ENCODE data around the gene KMT2C.

KMT2C gene

GRCh38 chr7:152115021-152115718, 320.6 kb downstream of the KMT2C start:
- no peak for DNase-seq (ENCODE audit: low read depth in 1 of 2, low spot score in 1 of 2)

- no peak for DNase-seq (ENCODE audit: low read depth in 1 of 2, low spot score in 1 of 2)
These were observed 323.0 kb downstream of the KMT2C start for GRCh38 chr7:152112829-152113228.

- DNase-seq (ENCODE audit: low read depth in 1 of 2, low spot score in 1 of 2) = no peak
These were observed 327.4 kb downstream of the KMT2C start for GRCh38 chr7:152108359-152108758.

- no peak for DNase-seq (ENCODE audit: low read depth in 1 of 2, low spot score in 1 of 2)
These were observed 327.9 kb downstream of the KMT2C start for GRCh38 chr7:152107945-152108344.

- DNase-seq (ENCODE audit: low read depth in 1 of 2, low spot score in 1 of 2) = no peak
These were observed 328.8 kb downstream of the KMT2C start for GRCh38 chr7:152106990-152107389.

- DNase-seq (ENCODE audit: low read depth in 1 of 2, low spot score in 1 of 2) = no peak
These were observed 330.6 kb downstream of the KMT2C start for GRCh38 chr7:152105205-152105604.

GRCh38 chr7:152103691-152104090, 332.1 kb downstream of the KMT2C start:
- no peak for DNase-seq (ENCODE audit: low read depth in 1 of 2, low spot score in 1 of 2)

- no peak for DNase-seq (ENCODE audit: low read depth in 1 of 2, low spot score in 1 of 2)
These were observed 332.7 kb downstream of the KMT2C start for GRCh38 chr7:152103066-152103465.

GRCh38 chr7:152097330-152097729, 338.5 kb downstream of the KMT2C start:
- DNase-seq (ENCODE audit: low read depth in 1 of 2, low spot score in 1 of 2) = no peak

GRCh38 chr7:152095771-152096170, 340.0 kb downstream of the KMT2C start:
- DNase-seq (ENCODE audit: low read depth in 1 of 2, low spot score in 1 of 2) = no peak

GRCh38 chr7:152093717-152094116, 342.1 kb downstream of the KMT2C start:
- no peak for DNase-seq (ENCODE audit: low read depth in 1 of 2, low spot score in 1 of 2)

- no peak for DNase-seq (ENCODE audit: low read depth in 1 of 2, low spot score in 1 of 2)
These were observed 345.1 kb downstream of the KMT2C start for GRCh38 chr7:152090747-152091146.

- DNase-seq (ENCODE audit: low read depth in 1 of 2, low spot score in 1 of 2) = no peak
These were observed 346.6 kb downstream of the KMT2C start for GRCh38 chr7:152089183-152089582.

GRCh38 chr7:152086513-152086912, 349.3 kb downstream of the KMT2C start:
- no peak for DNase-seq (ENCODE audit: low read depth in 1 of 2, low spot score in 1 of 2)

- DNase-seq (ENCODE audit: low read depth in 1 of 2, low spot score in 1 of 2) = no peak
These were observed 350.7 kb downstream of the KMT2C start for GRCh38 chr7:152085131-152085530.
